ENCODE data around the gene AK6. TPM values are rescaled to one million over a fixed set of nuclear protein-coding genes. Genes with fewer than 3 reads are reported as not detected.

AK6 gene
- total and polyA plus RNA-seq, 10 of the 15 experiments (the other 5 are each of a cell fraction or from before 2014, with no cell fraction given): 45.2 to 446 (median 86.6) TPM

GRCh38 chr5:69312459-69313160 is 56.7 kb downstream of the AK6 start:
- no TSS peak for BruUV-seq (replicated peaks)
- ChIA-PET CTCF (no interaction called here), RAD21 (ENCODE audit: unreplicated experiment) (no interaction called here), SMC1A (ENCODE audit: uncharacterized antibody, unreplicated experiment) (interaction anchor here (0.6 kb wide), 1 partner anchor 162 kb away, joined by 3 read pairs; no protein-coding TSS in a partner anchor), POLR2A (no interaction called here)
- H3K27ac ChIP-seq (ENCODE audit: control insufficient read depth, insufficient read depth): no peak overlapping the region
- ATAC-seq (no peak), DNase-seq (ENCODE audit: low read depth, low spot score) (no peak), FAIRE-seq (no peak)
- peaks cover 2% of the 10 kb centered on the region; the same call in 1 of the 3 replicates for H3K9me3 ChIP-seq (replicated peaks; ENCODE audit: control insufficient read depth, insufficient read depth, low read length)
- no peak overlapping the region for H3K9ac ChIP-seq (ENCODE audit: control insufficient read depth, insufficient read depth, low read length)
- H2AFZ ChIP-seq (ENCODE audit: control insufficient read depth, low read depth, low read length): no peak overlapping the region
- WGBS (ENCODE audit: insufficient coverage, insufficient replicate concordance, low lambda C conversion rate, missing lambda C conversion rate): 60% methylated on average over 5 of the region's 5 CpGs
- intact Hi-C loops (cut with micrococcal nuclease; ENCODE audit: unreplicated experiment): no loop called here
- no peak overlapping the region for H3K4me3 ChIP-seq
- no peaks in the 10 kb centered on the region for H3K27me3 ChIP-seq (replicated peaks in 1 of 2; ENCODE audit: control insufficient read depth in 2 of 2, insufficient read depth in 2 of 2, low read length in 1 of 2)
- peaks cover 0 to 6% of the 10 kb centered on the region in 2 experiments; a peak in 2 of 4 replicates for H3K36me3 ChIP-seq (ENCODE audit: control insufficient read depth in 2 of 2, insufficient read depth in 2 of 2, low read length in 1 of 2)
- no peaks in the 10 kb centered on the region for H3K79me2 ChIP-seq (ENCODE audit: control insufficient read depth, insufficient read depth, low read length)
- no peaks in the 10 kb centered on the region for H3K4me1 ChIP-seq (ENCODE audit: control insufficient read depth, insufficient read depth, low read length)
- H4K20me1 ChIP-seq (ENCODE audit: control insufficient read depth, insufficient read depth): no peaks in the 10 kb centered on the region
- in situ Hi-C loops (cut with MboI): no loop called here
- H3K4me2 ChIP-seq (ENCODE audit: control insufficient read depth, insufficient read depth): no peak overlapping the region
- TF ChIP-seq NR2C1 (IDR thresholded peaks at IDR 0.05) (no peak), RELA (IDR thresholded peaks at IDR 0.05; ENCODE audit: borderline replicate concordance, partially characterized antibody) (no peak), HSF1 (IDR thresholded peaks at IDR 0.05; ENCODE audit: low read depth, low read length) (no peak), RELB (IDR thresholded peaks at IDR 0.05; ENCODE audit: low read depth) (no peak), ZNF274 (IDR thresholded peaks at IDR 0.05; ENCODE audit: insufficient read depth, insufficient read length) (no peak), SMARCA5 (IDR thresholded peaks at IDR 0.05) (no peak), CREB1 (IDR thresholded peaks at IDR 0.05; ENCODE audit: low read depth) (no peak), NBN (IDR thresholded peaks at IDR 0.05) (no peak), ZNF687 (IDR thresholded peaks at IDR 0.05) (no peak), MEF2B (IDR thresholded peaks at IDR 0.05; ENCODE audit: partially characterized antibody, poor library complexity, severe bottlenecking) (no peak), MEF2A (IDR thresholded peaks at IDR 0.05; ENCODE audit: insufficient read depth, low read depth, low read length) (no peak), IKZF2 (IDR thresholded peaks at IDR 0.05) (no peak), RCOR1 (conservative IDR thresholded peaks at IDR 0.05; ENCODE audit: low read depth, low read length) (no peak), NFYA (IDR thresholded peaks at IDR 0.05; ENCODE audit: borderline replicate concordance, low read depth, low read length) (no peak), MAX (IDR thresholded peaks at IDR 0.05; ENCODE audit: low read depth, low read length) (no peak), ZNF24 (IDR thresholded peaks at IDR 0.05) (no peak), ZZZ3 (IDR thresholded peaks at IDR 0.05; ENCODE audit: control insufficient read depth, insufficient read length, low read depth) (no peak)

All from GM12878 (cell line).